GM21619 (cell line): Measurements from ENCODE around the gene LRRFIP1.

Experiments used
- ATAC-seq: cut with Tn5 transposase; IDR thresholded peaks from one replicate; pipeline ENCODE4 v1.9.1; 2021; ENCODE audit not compliant: unreplicated experiment

Gene LRRFIP1

GRCh38 chr2:237820421-237820820 lies 193.0 kb downstream of the LRRFIP1 start:
- ATAC-seq = no peak

- no peak for ATAC-seq
Measured at GRCh38 chr2:237823544-237823943, 196.2 kb downstream of the LRRFIP1 start.

- no peak for ATAC-seq
Measured at GRCh38 chr2:237824085-237824484, 196.7 kb downstream of the LRRFIP1 start.

GRCh38 chr2:237827421-237827987 lies 200.1 kb downstream of the LRRFIP1 start:
- no peak for ATAC-seq
